Colonic mucosa (tissue), 4 donors: Measurements from ENCODE around the gene GIPC1. TPM values are rescaled to one million over a fixed set of nuclear protein-coding genes. Genes with fewer than 3 reads are reported as not detected.

ENCODE experiments used
- DNase-seq: peaks from one replicate; pipeline ENCODE4 v3.0.0-alpha.2; 2020
- H3K27ac ChIP-seq: fragments of 200-600 bp; one replicate; pipeline ENCODE4 v1.8.0; 2021
- H3K27me3 ChIP-seq: fragments of 200-600 bp; one replicate; pipeline ENCODE4 v1.8.0; 2021
- H3K36me3 ChIP-seq: fragments of 200-600 bp; one replicate; pipeline ENCODE4 v1.8.0; 2021
- H3K4me1 ChIP-seq: fragments of 200-600 bp; one replicate; pipeline ENCODE4 v1.8.0; 2021; ENCODE audit warnings: mild to moderate bottlenecking
- H3K4me3 ChIP-seq: fragments of 200-600 bp; one replicate; pipeline ENCODE4 v1.8.0; 2021
- H3K9ac ChIP-seq, 2 donors: one replicate each; pipeline ENCODE4 v1.7.0; 2013; ENCODE audit warnings: control low read depth in 2 of 2, low read depth in 2 of 2, low read length in 2 of 2
- H3K9me3 ChIP-seq: fragments of 200-600 bp; one replicate; pipeline ENCODE4 v1.8.0; 2021
- intact Hi-C: fragments of 100-400 bp; cut with DNase I; formaldehyde crosslinking; loops from one replicate; pipeline ENCODE4 v1.14.1; 2022
- microRNA-seq: library from miRNA; unstranded; fragments of <30 nt; microRNA quantifications from one replicate; pipeline ENCODE4, GENCODE V29; 2019
- total RNA-seq, 2 donors: library from RNA; stranded (reverse); fragmentation: NEBNext Ultra II Directional in 1 of 2; extraction: Animal tissue kit (Norgen Biotek cat#: 25700) in 1 of 2; gene quantifications; one replicate each; pipeline ENCODE4 v1.2.1, GENCODE V29; 2021
- TF ChIP-seq, protein P1 (sequence below): fragments of 200-600 bp; IDR thresholded peaks from one replicate; pipeline ENCODE4 v1.8.0; 2022; ENCODE audit warnings: antibody characterized with exemption, mild to moderate bottlenecking
- donor health status: healthy.
- donor health status: DM: no; HTN: no; CAD: no.
- donor health status: DM: no; HTN: no; CAD: no.

The GIPC1 gene
- total RNA-seq, 2 donors from 2014 or later = 281 to 404 TPM

DNA sequence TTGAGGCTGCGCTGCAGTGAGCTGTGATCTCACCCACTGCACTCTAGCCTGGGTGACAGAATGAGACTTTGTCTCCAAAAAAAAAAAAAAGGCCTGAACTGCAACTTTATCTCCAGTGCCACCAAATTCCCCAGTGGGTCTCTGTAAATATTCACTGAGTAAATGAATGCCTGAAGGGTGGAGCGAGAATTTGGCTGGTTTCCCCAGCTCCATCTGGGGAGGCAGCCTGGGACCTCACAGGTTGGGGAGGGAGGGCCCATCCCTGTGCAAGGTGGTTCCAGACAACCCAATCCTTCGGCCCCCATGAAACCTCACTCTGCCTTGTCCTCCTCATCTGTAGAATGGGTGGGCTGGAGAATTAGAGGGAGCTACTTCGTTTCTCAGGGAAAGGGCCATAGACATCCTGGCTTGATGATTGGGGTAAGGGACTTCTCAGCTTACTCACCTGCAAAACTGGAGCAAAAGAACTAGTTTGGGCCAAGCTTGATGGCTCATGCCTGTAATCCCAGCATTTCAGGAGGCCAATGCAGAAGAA, 67.0 kb downstream of the GIPC1 start:
- no peaks in the 10 kb centered on the region for H3K27me3 ChIP-seq
- intact Hi-C loops = no loop called here
- DNase-seq = no peak
- no peaks in the 10 kb centered on the region for H3K36me3 ChIP-seq
- TF ChIP-seq, protein P1, sequence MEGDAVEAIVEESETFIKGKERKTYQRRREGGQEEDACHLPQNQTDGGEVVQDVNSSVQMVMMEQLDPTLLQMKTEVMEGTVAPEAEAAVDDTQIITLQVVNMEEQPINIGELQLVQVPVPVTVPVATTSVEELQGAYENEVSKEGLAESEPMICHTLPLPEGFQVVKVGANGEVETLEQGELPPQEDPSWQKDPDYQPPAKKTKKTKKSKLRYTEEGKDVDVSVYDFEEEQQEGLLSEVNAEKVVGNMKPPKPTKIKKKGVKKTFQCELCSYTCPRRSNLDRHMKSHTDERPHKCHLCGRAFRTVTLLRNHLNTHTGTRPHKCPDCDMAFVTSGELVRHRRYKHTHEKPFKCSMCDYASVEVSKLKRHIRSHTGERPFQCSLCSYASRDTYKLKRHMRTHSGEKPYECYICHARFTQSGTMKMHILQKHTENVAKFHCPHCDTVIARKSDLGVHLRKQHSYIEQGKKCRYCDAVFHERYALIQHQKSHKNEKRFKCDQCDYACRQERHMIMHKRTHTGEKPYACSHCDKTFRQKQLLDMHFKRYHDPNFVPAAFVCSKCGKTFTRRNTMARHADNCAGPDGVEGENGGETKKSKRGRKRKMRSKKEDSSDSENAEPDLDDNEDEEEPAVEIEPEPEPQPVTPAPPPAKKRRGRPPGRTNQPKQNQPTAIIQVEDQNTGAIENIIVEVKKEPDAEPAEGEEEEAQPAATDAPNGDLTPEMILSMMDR = no peak
- no peak overlapping the region for H3K9ac ChIP-seq
- H3K9me3 ChIP-seq = no peaks in the 10 kb centered on the region
- peaks cover 1% of the 10 kb centered on the region for H3K4me1 ChIP-seq
- no peak overlapping the region for H3K27ac ChIP-seq
- H3K4me3 ChIP-seq = no peak overlapping the region

Small RNA genes lying within 50 kb of the gene (microRNA-seq; reads per million reads assigned to microRNA genes)
- 2.8 reads per million for gene MIR639

Other genes with a start within 250 kb of the GIPC1 start
- gene ADGRE5, start 114.7 kb downstream of the GIPC1 start, total RNA-seq = 100 to 1,000 TPM; 133 to 175 TPM
- gene DDX39A, start 76.8 kb downstream of the GIPC1 start, total RNA-seq = 100 to 1,000 TPM in 1 of 2 donors, 10 to 100 TPM in 1; 55.2 to 160 TPM
- gene PKN1, start 62.8 kb downstream of the GIPC1 start, total RNA-seq = 10 to 100 TPM; 35.9 to 37.5 TPM
- under 1 TPM; 0.35 to 0.72 TPM for gene PTGER1, start 20.8 kb downstream of the GIPC1 start, total RNA-seq
- 100 to 1,000 TPM; 127 to 148 TPM for gene DNAJB1, start 22.3 kb upstream of the GIPC1 start, total RNA-seq
- gene TECR, start 33.5 kb upstream of the GIPC1 start, total RNA-seq = 100 to 1,000 TPM; 136 to 201 TPM
- 100 to 1,000 TPM; 216 to 302 TPM for gene NDUFB7, start 75.9 kb upstream of the GIPC1 start, total RNA-seq
- under 1 TPM; 0.12 to 0.32 TPM for gene CLEC17A, start 87.0 kb upstream of the GIPC1 start, total RNA-seq
- gene ADGRE3, start 178.7 kb upstream of the GIPC1 start, total RNA-seq = 1 to 10 TPM in 1 of 2 donors, not detected in 1; 1.2 TPM
- 1 to 10 TPM; 6.7 to 7.3 TPM for gene ZNF333, start 193.9 kb upstream of the GIPC1 start, total RNA-seq